HepG2 (cell line): ENCODE results near the gene NAPB. TPM values are rescaled to one million over a fixed set of nuclear protein-coding genes. Genes with fewer than 3 reads are reported as not detected.

Source experiments
- CAMTA2 ChIP-seq: sonication (generic); formaldehyde crosslinking; IDR thresholded peaks from 2 replicates; pipeline ENCODE4 v1.4.0; 2020; ENCODE audit warnings: mild to moderate bottlenecking, missing genetic modification reagents, borderline replicate concordance
- CEBPG ChIP-seq: IDR thresholded peaks from 2 replicates; pipeline ENCODE4 v1.6.1; 2016
- FOXJ3 ChIP-seq: sonication (generic); formaldehyde crosslinking; IDR thresholded peaks from 2 replicates; pipeline ENCODE4 v1.4.0; 2020; ENCODE audit warnings: missing genetic modification reagents, mild to moderate bottlenecking, borderline replicate concordance
- GPN1 ChIP-seq: sonication (generic); formaldehyde crosslinking; IDR thresholded peaks from 2 replicates; pipeline ENCODE4 v1.5.1; 2020; ENCODE audit warnings: missing genetic modification reagents, borderline replicate concordance
- HES4 ChIP-seq: sonication (generic); formaldehyde crosslinking; IDR thresholded peaks from 2 replicates; pipeline ENCODE4 v1.9.0; 2021; ENCODE audit warnings: mild to moderate bottlenecking, missing genetic modification reagents, borderline replicate concordance
- HNRNPL ChIP-seq: fragments of 200-400 bp; formaldehyde crosslinking; IDR thresholded peaks from 2 replicates; pipeline ENCODE4 v1.6.1; 2017; ENCODE audit warnings: mild to moderate bottlenecking, low read depth, low read length
- MYNN ChIP-seq: sonication (generic); formaldehyde crosslinking; IDR thresholded peaks from 2 replicates; pipeline ENCODE4 v1.4.0; 2020; ENCODE audit warnings: mild to moderate bottlenecking, low read depth, missing genetic modification reagents
- POLR2G ChIP-seq: fragments of 200-400 bp; formaldehyde crosslinking; IDR thresholded peaks from 2 replicates; pipeline ENCODE4 v1.6.1; 2018; ENCODE audit warnings: mild to moderate bottlenecking, low read depth, low read length, moderate library complexity
- PRDM10 ChIP-seq: sonication (generic); formaldehyde crosslinking; IDR thresholded peaks from 2 replicates; pipeline ENCODE4 v1.4.0; 2020; ENCODE audit warnings: low read depth, missing genetic modification reagents
- SALL1 ChIP-seq: sonication (generic); formaldehyde crosslinking; IDR thresholded peaks from 2 replicates; pipeline ENCODE4 v1.8.0; 2022; ENCODE audit warnings: mild to moderate bottlenecking, missing genetic modification reagents
- TFAP4 ChIP-seq: sonication (generic); IDR thresholded peaks from 2 replicates; pipeline ENCODE4 v1.6.1; 2016; ENCODE audit warnings: low read depth, borderline replicate concordance
- ZNF275 ChIP-seq: sonication (generic); formaldehyde crosslinking; IDR thresholded peaks from 2 replicates; pipeline ENCODE4 v1.8.0; 2022; ENCODE audit warnings: missing genetic modification reagents, mild to moderate bottlenecking, inconsistent platforms, borderline replicate concordance
- polyA plus RNA-seq, 8 experiments: library from polyadenylated mRNA; depleted of rRNA in 3 of 8; stranded (reverse) in 7 of 8; unstranded in 1 of 8; fragments of >200 nt; fragmentation: Illumina TruSeq in 4 of 8; extraction: Trizol in 4 of 8; gene quantifications; 2 replicates each; pipeline versions ENCODE4 v1.2.1 to v1.2.3, GENCODE V29; 2011 to 2016; ENCODE audit warnings: low read depth in 4 of 8, missing spikeins in 1 of 8, mixed read lengths in 1 of 8; ENCODE audit not compliant: insufficient read depth in 1 of 8
- total RNA-seq, 5 experiments: library from RNA; depleted of rRNA; stranded (reverse); fragments of >200 nt; fragmentation: Illumina TruSeq; extraction: Trizol; gene quantifications; 2 replicates each; pipeline ENCODE4 v1.2.3, GENCODE V29; 2016; ENCODE audit warnings: low read depth in 1 of 5
- TF ChIP-seq, protein P1 (sequence below): sonication (generic); formaldehyde crosslinking; IDR thresholded peaks from 2 replicates; pipeline ENCODE4 v1.5.0; 2020; ENCODE audit warnings: missing genetic modification reagents

The NAPB gene
- total and polyA plus RNA-seq, 2 of the 13 experiments (the other 11 are each of a cell fraction or from before 2014, with no cell fraction given) = 15.2 to 16.1 TPM

GRCh38 chr20:23368316-23369071 is 52.8 kb downstream of the NAPB start (continued):
- TF ChIP-seq PRDM10 (CRISPR knock-in tag) (no peak), GPN1 (no peak), ZNF275 (no peak), FOXJ3 (CRISPR knock-in tag) (no peak), SALL1 (CRISPR knock-in tag) (no peak), CEBPG (no peak), HNRNPL (0 out of 2 replicates have a peak, but pooled peaks have one; percentile 31), POLR2G (0 out of 2 replicates have a peak, but pooled peaks have one; percentile 16), HES4 (CRISPR knock-in tag) (no peak), MYNN (CRISPR knock-in tag) (no peak), CAMTA2 (CRISPR knock-in tag) (no peak), TFAP4 (peak; percentile 42; the same call in 1 of the 2 replicates)
- TF ChIP-seq, protein P1, sequence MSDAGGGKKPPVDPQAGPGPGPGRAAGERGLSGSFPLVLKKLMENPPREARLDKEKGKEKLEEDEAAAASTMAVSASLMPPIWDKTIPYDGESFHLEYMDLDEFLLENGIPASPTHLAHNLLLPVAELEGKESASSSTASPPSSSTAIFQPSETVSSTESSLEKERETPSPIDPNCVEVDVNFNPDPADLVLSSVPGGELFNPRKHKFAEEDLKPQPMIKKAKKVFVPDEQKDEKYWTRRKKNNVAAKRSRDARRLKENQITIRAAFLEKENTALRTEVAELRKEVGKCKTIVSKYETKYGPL (CRISPR knock-in tag) = no peak
